PC-3 (cell line): ENCODE results near the gene LAMA3.

Experiments used
- CTCF ChIP-seq: fragments of 300-600 bp; sonication (generic); conservative IDR thresholded peaks from 2 replicates; pipeline ENCODE4 v1.5.1; 2017; ENCODE audit warnings: antibody characterized with exemption, low read depth, mild to moderate bottlenecking, low read length
- EZH2phosphoT487 ChIP-seq: fragments of 300-600 bp; sonication (generic); IDR thresholded peaks from 2 replicates; pipeline ENCODE4 v1.6.1; 2018; ENCODE audit warnings: mild to moderate bottlenecking, antibody characterized with exemption, low read length, borderline replicate concordance

- TF ChIP-seq EZH2phosphoT487 (no peak), CTCF (no peak)
Observed at GRCh38 chr18:23693846-23694245, 4.6 kb downstream of the LAMA3 start.
